Activated naive CD4-positive, alpha-beta T cell treated with anti-CD3 and anti-CD28 coated beads, Interleukin-2, amount 10 ng/mL, durations not matched to agents 7 days and 5 days (primary cell): ENCODE results near the gene MBD3.
"Not testable (repeated sequence)": the region's sequence is repeated elsewhere in the genome, so short reads cannot be mapped to it uniquely, and the experiment has no call there.

Experiments
- CTCF ChIA-PET: fragments of 350-600 bp; sonication (Branson Sonifier 250); formaldehyde crosslinking; loops from one replicate; lab custom pipeline; 2021; ENCODE audit warnings: antibody characterized with exemption; lab: Charles Lee
- DNase-seq: peaks from one replicate; pipeline ENCODE4 v3.0.0-alpha.2; 2020
- H3K27ac Mint-ChIP-seq: one replicate; pipeline ENCODE4 v1.8.0; 2021; ENCODE audit warnings: mild to moderate bottlenecking, moderate library complexity, mixed read lengths
- H3K27me3 Mint-ChIP-seq: one replicate; pipeline ENCODE4 v1.8.0; 2021; ENCODE audit warnings: mild to moderate bottlenecking, mixed read lengths
- H3K36me3 Mint-ChIP-seq: one replicate; pipeline ENCODE4 v1.8.0; 2021; ENCODE audit warnings: mixed read lengths
- H3K4me1 Mint-ChIP-seq: one replicate; pipeline ENCODE4 v1.8.0; 2021; ENCODE audit warnings: mixed read lengths
- H3K4me3 Mint-ChIP-seq: one replicate; pipeline ENCODE4 v1.8.0; 2021; ENCODE audit warnings: mild to moderate bottlenecking, moderate library complexity, mixed read lengths
- H3K9me3 Mint-ChIP-seq: one replicate; pipeline ENCODE4 v1.8.0; 2021; ENCODE audit warnings: mixed read lengths

Gene MBD3, protein sequence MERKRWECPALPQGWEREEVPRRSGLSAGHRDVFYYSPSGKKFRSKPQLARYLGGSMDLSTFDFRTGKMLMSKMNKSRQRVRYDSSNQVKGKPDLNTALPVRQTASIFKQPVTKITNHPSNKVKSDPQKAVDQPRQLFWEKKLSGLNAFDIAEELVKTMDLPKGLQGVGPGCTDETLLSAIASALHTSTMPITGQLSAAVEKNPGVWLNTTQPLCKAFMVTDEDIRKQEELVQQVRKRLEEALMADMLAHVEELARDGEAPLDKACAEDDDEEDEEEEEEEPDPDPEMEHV

GRCh38 chr19:1592755-1593500 lies at the start of gene MBD3:
TSS of gene MBD3 (minus strand) at chr19:1592865. CDS start at chr19:1592631, 234 bp downstream.
- H3K27ac Mint-ChIP-seq = peak within 1 kb of the TSS; percentile 89
- CTCF ChIA-PET = interaction anchor here (1.4 to 1.9 kb wide), 3 partner anchors 9 to 14 kb away, joined by 3 to 7 read pairs (median 4); no protein-coding TSS in a partner anchor
- peak within 1 kb of the TSS; percentile 86 for H3K4me3 Mint-ChIP-seq
- DNase-seq = peak; percentile 91
- peaks cover 23% of the 10 kb centered on the region for H3K4me1 Mint-ChIP-seq
- no peaks in the 10 kb centered on the region for H3K9me3 Mint-ChIP-seq
- H3K36me3 Mint-ChIP-seq = peaks cover 13% of the 10 kb centered on the region
- H3K27me3 Mint-ChIP-seq = no peaks in the 10 kb centered on the region

- H3K4me3 Mint-ChIP-seq, H3K27me3 Mint-ChIP-seq, H3K9me3 Mint-ChIP-seq, DNase-seq, H3K27ac Mint-ChIP-seq, H3K4me1 Mint-ChIP-seq: not testable (repeated sequence)
- CTCF ChIA-PET = interaction anchor here (1.3 kb wide), 1 partner anchor 30 kb away, joined by 3 read pairs; no protein-coding TSS in a partner anchor
- peaks cover 31% of the 10 kb centered on the region for H3K36me3 Mint-ChIP-seq
Measured at GRCh38 chr19:1640893-1641448, 48.3 kb upstream of the MBD3 start.

GRCh38 chr19:1636325-1637236 lies 43.9 kb upstream of the MBD3 start:
- H3K27ac Mint-ChIP-seq = no peak overlapping the region
- H3K4me3 Mint-ChIP-seq = no peak overlapping the region
- H3K9me3 Mint-ChIP-seq = no peaks in the 10 kb centered on the region
- H3K27me3 Mint-ChIP-seq = no peaks in the 10 kb centered on the region
- CTCF ChIA-PET = no interaction called here
- DNase-seq = no peak
- peaks cover 36% of the 10 kb centered on the region for H3K36me3 Mint-ChIP-seq
- peaks cover 2% of the 10 kb centered on the region for H3K4me1 Mint-ChIP-seq

DNA sequence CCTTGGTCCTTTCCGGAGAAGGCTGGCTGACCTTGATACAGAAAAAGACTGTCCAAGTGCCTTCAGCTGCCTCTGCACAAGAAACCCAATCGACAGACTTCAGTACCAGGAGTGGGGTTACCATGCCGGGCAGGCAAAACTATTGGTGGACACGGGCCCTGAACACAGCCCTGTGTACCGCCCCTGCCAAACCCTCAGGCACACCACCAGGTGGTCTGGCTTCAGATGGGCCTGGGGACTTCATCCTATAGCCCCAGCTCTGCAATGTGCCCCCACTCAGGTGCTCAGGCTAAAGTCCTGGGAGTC lies 42.2 kb upstream of the MBD3 start:
- Mint-ChIP-seq H3K9me3 (no peaks in the 10 kb centered on the region), H3K4me3 (no peak overlapping the region), H3K36me3 (peaks cover 34% of the 10 kb centered on the region), H3K27me3 (no peaks in the 10 kb centered on the region), H3K4me1 (peaks cover 2% of the 10 kb centered on the region), H3K27ac (no peak overlapping the region)
- CTCF ChIA-PET = no interaction called here
- DNase-seq = no peak

DNA sequence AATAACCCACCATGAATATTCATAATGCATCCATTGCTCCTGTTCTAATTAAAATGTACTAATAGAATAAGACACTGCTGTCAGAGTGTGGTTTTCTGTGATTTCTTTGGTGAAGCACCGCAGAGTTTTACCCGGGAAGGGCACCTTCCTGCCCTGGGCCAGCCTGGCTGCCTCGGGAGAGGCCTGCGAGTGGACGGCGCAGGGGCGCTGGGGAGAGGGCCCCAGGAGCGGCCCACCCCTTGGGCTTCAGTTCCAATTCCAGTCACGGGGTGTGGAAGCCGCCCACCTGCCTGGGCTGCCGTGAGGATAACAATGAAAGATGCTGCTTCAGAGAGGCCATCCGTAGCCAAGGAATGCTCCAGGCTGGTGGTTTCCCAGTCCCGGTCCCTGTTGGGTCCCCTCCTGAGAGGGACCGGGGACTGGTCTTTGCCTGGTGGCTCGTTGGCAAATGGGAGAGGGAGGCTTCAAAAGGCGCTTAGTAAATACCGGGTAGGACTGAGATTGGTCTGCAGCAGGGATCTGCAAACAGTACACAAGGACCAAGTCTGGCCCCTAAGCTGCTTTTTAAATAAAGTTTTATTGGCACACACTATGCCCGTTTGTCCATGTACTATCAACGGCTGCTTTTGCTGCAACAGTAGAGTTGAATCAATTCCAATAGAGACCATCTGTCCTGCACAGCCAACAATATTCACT lies 41.7 kb upstream of the MBD3 start:
- H3K4me3 Mint-ChIP-seq = no peak overlapping the region
- DNase-seq = no peak
- H3K4me1 Mint-ChIP-seq = no peaks in the 10 kb centered on the region
- no peak overlapping the region for H3K27ac Mint-ChIP-seq
- peaks cover 30% of the 10 kb centered on the region for H3K36me3 Mint-ChIP-seq
- H3K27me3 Mint-ChIP-seq = no peaks in the 10 kb centered on the region
- no peaks in the 10 kb centered on the region for H3K9me3 Mint-ChIP-seq
- CTCF ChIA-PET = no interaction called here

GRCh38 chr19:1633269-1633826 lies 40.7 kb upstream of the MBD3 start:
- no peak for DNase-seq
- peaks cover 22% of the 10 kb centered on the region for H3K36me3 Mint-ChIP-seq
- no peaks in the 10 kb centered on the region for H3K9me3 Mint-ChIP-seq
- CTCF ChIA-PET = no interaction called here
- H3K27ac Mint-ChIP-seq = no peak overlapping the region
- H3K4me3 Mint-ChIP-seq = no peak overlapping the region
- no peaks in the 10 kb centered on the region for H3K4me1 Mint-ChIP-seq
- no peaks in the 10 kb centered on the region for H3K27me3 Mint-ChIP-seq

GRCh38 chr19:1632462-1633268 lies 40.0 kb upstream of the MBD3 start:
- Mint-ChIP-seq H3K4me3 (no peak overlapping the region), H3K27me3 (no peaks in the 10 kb centered on the region), H3K4me1 (no peaks in the 10 kb centered on the region), H3K36me3 (peaks cover 18% of the 10 kb centered on the region), H3K27ac (no peak overlapping the region), H3K9me3 (no peaks in the 10 kb centered on the region)
- CTCF ChIA-PET = no interaction called here
- DNase-seq = no peak

DNA sequence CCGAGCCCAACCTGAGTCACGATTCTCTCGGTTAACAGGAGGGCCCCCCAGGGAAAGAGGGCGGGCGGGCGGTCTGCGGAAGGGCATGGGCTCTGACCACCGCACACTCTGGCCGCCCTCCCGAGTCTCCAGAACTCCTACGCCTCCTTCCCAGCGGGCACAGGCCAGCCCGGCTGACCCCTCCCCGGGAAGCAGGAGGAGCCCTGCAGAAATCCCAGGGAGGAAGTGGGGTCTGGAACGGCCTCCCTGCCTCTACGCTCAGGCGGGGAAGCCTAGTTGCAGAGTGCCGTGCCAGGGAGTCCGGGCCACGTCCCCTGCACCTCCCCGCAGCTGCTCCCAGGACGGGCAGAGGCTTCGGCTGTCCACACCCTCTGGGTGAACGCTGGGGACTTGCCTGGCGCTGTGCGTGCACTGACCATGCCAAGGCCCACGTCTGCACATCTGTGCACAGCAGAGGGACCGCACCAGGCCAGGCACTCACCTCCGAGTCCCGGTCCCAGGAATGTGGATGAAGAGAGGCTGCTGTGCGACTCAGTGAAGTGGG lies 39.0 kb upstream of the MBD3 start:
- no peaks in the 10 kb centered on the region for H3K9me3 Mint-ChIP-seq
- H3K36me3 Mint-ChIP-seq = peaks cover 17% of the 10 kb centered on the region
- H3K27me3 Mint-ChIP-seq = no peaks in the 10 kb centered on the region
- no peaks in the 10 kb centered on the region for H3K4me1 Mint-ChIP-seq
- no peak for DNase-seq
- H3K4me3 Mint-ChIP-seq = no peak overlapping the region
- H3K27ac Mint-ChIP-seq = no peak overlapping the region
- CTCF ChIA-PET = no interaction called here

- no peaks in the 10 kb centered on the region for H3K27me3 Mint-ChIP-seq
- no peak overlapping the region for H3K27ac Mint-ChIP-seq
- H3K4me1 Mint-ChIP-seq = no peaks in the 10 kb centered on the region
- DNase-seq = no peak
- no peaks in the 10 kb centered on the region for H3K9me3 Mint-ChIP-seq
- H3K4me3 Mint-ChIP-seq = no peak overlapping the region
- H3K36me3 Mint-ChIP-seq = peaks cover 15% of the 10 kb centered on the region
- CTCF ChIA-PET = no interaction called here
Measured at GRCh38 chr19:1630811-1631210, 38.1 kb upstream of the MBD3 start.

GRCh38 chr19:1630012-1630411 lies 37.3 kb upstream of the MBD3 start:
- Mint-ChIP-seq H3K4me1 (no peaks in the 10 kb centered on the region), H3K9me3 (no peaks in the 10 kb centered on the region), H3K36me3 (peaks cover 7% of the 10 kb centered on the region), H3K27me3 (no peaks in the 10 kb centered on the region), H3K27ac (no peak overlapping the region), H3K4me3 (no peak overlapping the region)
- CTCF ChIA-PET = no interaction called here
- no peak for DNase-seq

DNA sequence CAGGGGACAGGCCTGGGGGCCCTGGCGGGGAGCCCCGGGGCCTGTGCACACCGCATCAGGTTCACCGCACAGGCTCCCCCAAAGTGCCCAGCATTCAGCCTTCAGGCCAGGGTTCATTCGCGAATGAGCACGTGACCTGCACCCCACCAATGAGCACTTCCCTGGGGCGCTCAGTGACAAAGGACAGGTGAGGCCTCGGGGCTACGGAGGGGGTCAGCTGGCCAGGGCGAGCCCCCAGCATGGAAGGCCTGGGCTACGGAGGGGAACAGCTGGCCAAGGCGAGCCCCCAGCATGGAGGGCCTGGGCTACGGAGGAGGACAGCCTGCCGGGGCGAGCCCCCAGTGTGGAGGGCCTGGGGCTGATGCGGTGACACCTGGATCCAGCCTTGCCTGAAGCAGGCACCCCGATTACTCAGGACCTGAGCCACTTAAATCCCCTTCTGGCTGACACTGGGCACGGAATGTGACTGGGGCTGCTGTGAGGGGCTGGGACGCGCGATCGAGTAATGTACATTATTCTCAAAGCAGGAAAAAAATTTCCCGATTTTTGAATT lies 36.7 kb upstream of the MBD3 start:
- Mint-ChIP-seq H3K4me3 (no peak overlapping the region), H3K27ac (no peak overlapping the region), H3K9me3 (no peaks in the 10 kb centered on the region), H3K27me3 (no peaks in the 10 kb centered on the region), H3K4me1 (no peaks in the 10 kb centered on the region), H3K36me3 (peaks cover 7% of the 10 kb centered on the region)
- CTCF ChIA-PET = no interaction called here
- DNase-seq = no peak

GRCh38 chr19:1627194-1627593 lies 34.5 kb upstream of the MBD3 start:
- no peak for DNase-seq
- H3K27ac Mint-ChIP-seq = no peak overlapping the region
- no peaks in the 10 kb centered on the region for H3K27me3 Mint-ChIP-seq
- H3K4me1 Mint-ChIP-seq = no peaks in the 10 kb centered on the region
- CTCF ChIA-PET = no interaction called here
- peaks cover 12% of the 10 kb centered on the region for H3K36me3 Mint-ChIP-seq
- H3K4me3 Mint-ChIP-seq = no peak overlapping the region
- H3K9me3 Mint-ChIP-seq = no peaks in the 10 kb centered on the region
